Skin epidermis (tissue), 12 donors: ENCODE measurements around the gene CSMD2.

Experiments used
- H3K27ac ChIP-seq, 21 experiments: fragments of 200-600 bp; sonication (generic) in 11 of 21; one replicate each; pipeline ENCODE4 v1.5.0; 2020; ENCODE audit warnings: mild to moderate bottlenecking in 3 of 21, inconsistent platforms in 2 of 21, moderate library complexity in 2 of 21
- H3K4me3 ChIP-seq, 7 experiments: fragments of 200-600 bp; sonication (generic) in 2 of 7; one replicate each; pipeline ENCODE4 v1.5.0; 2020; ENCODE audit warnings: inconsistent platforms in 2 of 7, mild to moderate bottlenecking in 2 of 7, moderate library complexity in 1 of 7

Gene CSMD2

DNA sequence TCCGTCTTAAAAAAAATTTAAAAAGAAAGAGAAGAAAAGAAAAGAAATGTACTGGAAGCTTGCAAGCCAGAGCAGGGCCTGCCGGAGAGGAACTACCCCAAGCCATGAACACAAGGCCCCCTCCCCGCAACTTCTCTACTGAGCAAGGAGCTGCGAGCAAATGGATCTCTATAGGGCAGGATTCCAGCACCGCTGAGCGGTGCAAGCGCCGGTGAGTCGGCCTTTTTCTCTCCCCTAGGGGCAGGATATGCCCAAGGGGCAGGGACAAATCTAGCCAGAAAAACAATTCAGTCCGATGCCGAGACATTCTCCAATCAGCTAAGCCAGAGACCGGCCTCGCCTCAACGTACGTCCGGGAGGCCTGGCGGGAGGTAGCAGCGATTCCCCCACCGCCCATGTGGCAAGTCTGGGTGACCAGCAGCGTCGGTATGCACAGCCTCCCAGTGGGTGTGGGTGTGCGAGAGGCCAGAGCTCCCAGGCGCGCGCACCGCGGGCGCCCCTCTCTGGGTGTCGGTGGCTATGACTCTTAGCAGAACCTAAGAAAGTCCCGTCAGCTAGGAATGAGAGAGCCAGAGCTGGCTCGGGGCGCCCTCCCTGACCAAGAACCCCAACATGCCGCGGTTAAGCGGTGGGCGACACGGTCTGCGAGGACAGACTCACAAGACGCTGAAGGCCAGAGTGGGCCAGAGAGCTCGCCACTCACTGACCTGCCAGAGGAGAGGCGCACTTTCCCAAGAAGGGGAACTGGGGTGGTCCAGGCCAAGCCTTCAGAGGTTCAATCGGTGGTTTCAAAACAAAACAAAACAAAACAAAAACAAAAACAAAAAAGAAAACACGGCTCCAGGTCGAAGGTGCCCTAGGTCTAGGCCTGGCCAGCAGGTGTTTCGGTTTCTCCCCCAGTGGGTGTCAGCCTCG, 1.9 kb downstream of the CSMD2 start:
- Histone ChIP-seq H3K4me3 (peak overlapping the region; percentile 14 to 39 (median 30)), H3K27ac (peak overlapping the region in 1 of 21 experiments; percentile 52)

DNA sequence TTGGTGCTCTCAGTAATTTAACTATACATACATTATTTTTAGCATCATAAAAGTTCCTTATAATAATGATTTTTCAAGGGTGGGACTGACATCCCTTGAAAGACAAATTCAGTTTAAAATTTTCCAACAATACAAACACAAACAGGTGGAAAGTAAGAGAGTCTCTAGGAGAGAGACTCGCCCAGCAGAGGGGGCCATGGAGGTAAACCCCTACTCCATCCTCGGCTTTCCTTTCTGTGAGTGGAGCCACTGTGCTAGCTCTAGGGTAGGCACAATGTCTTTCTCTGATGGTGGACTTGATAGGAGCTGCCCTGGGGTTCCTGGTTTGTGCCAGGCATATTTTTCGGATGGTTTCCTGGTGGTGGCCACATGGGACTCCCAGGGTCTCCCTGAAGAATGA, 8.3 kb downstream of the CSMD2 start:
- no peak overlapping the region for H3K27ac ChIP-seq
- no peak overlapping the region for H3K4me3 ChIP-seq

DNA sequence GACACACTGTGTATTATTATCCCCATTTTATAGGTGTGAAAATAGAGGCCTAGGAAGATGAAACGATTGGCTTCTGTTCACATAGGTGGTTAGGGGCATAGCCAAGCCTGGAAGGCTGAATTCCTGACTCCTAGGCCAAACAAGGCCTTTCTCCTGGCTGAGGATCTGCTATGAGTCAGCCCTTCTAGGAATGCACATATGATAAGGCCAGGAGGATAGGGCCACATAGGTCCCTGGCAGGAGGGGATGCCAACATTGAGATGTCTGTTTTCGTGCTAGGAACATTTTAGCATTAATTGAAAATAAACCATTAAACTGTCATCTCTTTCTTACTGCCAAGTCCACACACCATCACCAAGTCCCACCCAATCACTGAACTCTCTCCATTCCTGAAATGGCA, 9.2 kb downstream of the CSMD2 start:
- Histone ChIP-seq H3K27ac (no peak overlapping the region), H3K4me3 (no peak overlapping the region)

DNA sequence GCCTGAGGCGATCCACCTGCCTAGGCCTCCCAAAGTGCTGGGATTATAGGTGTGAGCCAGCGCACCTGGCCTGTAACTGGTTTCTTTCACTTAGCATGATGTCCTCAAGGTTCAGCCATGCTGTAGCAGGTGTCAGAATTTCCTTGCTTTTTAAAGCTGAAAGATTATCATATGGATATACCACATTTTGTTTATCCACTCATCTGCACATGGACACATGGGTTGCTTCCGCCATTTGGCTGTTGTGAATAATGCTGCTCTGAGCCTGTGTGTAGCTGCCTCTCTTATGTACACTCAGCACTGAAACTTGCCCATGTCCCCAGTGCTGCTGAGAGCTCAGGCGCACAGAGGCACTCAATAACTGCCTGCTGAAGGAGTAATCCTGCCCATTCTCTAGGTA, 11.8 kb downstream of the CSMD2 start:
- no peak overlapping the region for H3K27ac ChIP-seq
- no peak overlapping the region for H3K4me3 ChIP-seq

DNA sequence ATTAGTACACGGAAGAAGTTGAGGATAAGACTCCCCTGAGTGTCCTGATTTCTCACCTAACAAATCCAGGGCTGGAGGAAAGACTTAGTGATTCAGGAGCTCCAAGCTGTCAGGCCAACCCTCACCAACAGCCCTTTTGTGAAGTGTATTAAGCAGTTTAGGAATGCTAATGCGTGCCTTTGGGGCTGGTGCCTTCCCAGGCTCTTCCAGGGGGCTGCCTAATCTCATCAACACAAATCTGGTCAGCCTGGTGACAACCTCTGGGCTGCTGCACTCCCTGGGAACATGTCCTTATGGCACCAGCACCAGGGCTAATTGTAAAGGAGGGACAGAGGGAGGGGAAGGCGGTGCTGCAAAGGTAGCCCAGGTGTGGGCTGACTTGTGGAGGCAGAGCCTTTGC, 15.5 kb downstream of the CSMD2 start:
- H3K4me3 ChIP-seq = no peak overlapping the region
- H3K27ac ChIP-seq = no peak overlapping the region

DNA sequence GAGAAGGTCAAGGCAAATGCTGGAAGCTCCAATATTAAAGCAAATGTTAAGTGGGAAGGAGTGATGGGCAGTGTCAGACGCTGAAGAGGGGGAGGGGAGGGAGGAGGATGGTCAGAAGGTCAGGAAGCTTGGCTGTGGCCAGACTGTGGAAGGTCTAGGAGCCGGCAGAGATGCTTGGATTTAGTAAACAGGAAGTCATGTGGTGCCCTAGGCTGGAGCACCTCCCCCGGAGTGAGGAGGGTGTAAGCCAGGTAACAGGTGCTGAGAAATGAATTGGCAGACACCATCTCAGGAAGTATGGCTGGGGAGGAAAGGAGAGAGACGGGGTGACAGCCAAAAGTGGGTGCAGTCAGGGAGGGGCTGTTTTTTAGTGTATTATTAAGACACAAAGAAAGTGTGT, 17.7 kb downstream of the CSMD2 start:
- Histone ChIP-seq H3K27ac (no peak overlapping the region), H3K4me3 (no peak overlapping the region)

DNA sequence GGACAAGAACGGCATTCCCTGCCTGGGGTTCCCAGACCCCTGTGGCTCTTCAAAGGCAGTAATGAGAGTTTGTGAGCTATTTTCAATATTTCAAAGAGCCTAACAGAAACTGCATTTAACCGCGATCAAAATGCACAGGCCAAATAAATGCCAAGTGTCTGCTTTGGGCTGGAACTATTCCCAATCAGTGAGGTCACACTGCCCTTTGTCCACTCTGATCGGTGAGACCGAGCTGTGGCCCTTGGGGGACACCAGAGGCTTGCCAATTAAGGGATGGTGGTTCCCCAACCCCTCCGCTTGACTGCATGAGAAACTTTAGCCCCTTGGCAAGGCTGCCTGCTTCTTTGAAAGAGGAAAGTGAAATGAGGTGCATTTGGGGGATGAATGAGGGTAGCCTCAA, 20.3 kb downstream of the CSMD2 start:
- Histone ChIP-seq H3K27ac (no peak overlapping the region), H3K4me3 (no peak overlapping the region)

DNA sequence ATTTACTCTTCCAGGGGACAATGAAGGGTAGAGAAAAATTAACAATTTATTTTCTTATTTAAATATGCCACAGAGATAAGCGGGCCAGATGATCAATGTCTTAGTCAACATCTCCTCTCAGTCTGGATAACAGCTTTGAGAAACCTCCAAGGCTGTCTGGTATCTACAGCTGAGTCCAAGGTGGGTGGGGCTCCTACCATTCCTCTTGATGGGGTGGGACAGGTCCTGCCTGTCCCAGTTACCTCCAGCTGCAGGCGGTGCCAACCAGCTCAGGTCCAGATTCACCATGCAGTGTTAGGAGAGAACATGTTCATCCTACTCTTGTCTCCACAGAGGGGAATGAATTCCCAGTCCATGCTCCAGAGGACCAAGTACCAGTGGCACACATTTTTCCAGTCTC, 21.1 kb downstream of the CSMD2 start:
- Histone ChIP-seq H3K4me3 (no peak overlapping the region), H3K27ac (no peak overlapping the region)

DNA sequence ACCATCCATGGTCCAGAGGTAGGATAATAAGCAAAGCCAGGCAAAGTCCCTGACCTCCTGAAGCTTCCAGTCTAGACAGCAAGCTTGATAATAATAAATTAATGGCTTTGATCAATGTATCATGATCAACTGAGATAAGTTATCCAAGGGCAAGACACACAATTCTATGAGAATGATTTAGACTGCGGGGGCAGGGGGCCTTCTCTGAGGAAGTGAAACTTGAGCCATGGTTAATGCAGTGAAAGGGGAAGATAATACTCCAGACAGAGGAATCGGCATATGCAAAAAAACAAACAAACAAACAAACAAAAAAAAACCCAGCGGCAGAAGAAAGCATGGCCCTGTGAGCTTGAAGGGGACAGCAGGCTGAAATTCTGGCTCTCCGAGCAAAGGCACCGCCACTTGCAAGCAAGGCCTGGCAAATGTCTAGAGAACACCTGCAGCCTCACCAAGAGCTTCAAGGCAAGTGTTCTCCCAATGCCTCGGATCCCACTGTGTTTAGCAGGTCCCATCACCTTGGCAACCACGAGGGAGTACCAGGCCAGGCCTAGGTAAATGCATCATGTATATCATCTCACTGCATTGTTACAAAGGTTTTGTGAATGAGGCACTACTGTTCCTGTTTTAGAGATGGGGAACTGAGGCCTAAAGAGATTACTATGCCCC, 24.9 kb downstream of the CSMD2 start:
- H3K27ac ChIP-seq = no peak overlapping the region
- H3K4me3 ChIP-seq = no peak overlapping the region

DNA sequence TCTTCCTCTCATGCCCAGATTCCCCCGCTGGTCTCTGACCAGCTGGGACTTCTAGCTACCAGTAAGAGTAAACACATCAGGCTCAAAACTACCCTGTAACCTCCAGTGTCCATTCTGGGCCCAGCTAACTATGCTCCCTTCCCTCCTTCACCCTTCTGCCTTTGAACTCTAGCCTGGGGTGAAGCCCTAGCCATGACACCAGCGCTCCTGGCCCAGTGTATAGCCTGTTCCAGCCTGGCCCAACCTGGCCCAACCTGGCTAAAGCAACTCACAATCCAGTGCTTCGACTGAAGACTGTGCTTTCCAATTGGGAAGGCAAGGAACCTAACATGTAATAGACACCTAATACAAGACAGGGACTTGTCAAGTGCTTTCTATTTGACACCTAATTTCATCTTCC, 27.6 kb downstream of the CSMD2 start:
- no peak overlapping the region for H3K27ac ChIP-seq

DNA sequence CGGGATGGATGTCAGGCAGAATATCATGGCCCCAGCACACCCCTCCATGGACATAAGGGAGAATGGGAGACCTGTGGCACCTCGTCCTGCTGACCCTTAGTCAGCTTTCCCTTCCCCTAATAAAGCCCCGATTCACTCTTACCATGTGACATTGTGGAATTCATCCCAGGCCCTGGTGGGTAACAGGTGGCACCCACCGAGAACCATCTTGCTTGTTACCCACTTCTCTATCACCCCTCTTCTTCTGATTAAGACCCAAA, 32.9 kb downstream of the CSMD2 start:
- H3K27ac ChIP-seq = no peak overlapping the region
- H3K4me3 ChIP-seq = no peak overlapping the region

More for the DNA sequence above, 27.6 kb downstream of the CSMD2 start:
- H3K4me3 ChIP-seq = no peak overlapping the region

DNA sequence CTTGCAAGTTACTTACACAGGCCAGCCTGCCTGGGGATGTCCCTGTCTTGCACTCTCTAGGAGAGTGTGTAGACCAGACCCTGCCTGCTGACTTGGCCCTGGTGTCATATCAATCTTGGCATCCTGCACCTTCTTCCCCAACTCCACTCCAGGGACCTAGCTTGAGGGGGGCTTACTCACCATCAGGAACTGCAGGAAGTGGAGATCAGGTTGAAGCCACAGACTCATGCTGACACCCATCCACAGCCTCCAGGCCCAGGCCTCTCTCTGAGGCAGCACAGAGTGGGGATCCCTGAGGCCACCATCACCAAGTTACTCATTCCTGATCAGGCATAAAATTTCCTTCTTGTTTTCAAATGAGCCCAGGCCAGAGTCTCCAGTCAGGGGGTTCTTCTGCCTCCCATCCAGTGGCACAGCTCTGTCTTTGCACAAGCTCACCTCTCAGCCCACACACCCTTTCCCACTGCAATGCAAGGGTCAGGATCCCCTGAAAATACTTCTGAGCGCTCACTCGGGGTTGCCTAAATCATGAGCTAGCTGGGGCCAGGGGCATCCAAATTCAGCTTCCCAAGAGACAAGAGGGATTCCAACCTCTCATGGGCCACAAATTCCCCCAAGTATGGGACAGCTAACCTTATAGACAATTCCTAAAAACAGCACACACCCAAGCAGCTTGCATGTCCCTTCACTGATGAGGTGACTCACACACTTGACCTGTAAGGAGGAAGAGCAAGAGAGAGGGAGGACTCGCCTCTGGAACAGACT, 33.5 kb downstream of the CSMD2 start:
- Histone ChIP-seq H3K4me3 (no peak overlapping the region), H3K27ac (no peak overlapping the region)

DNA sequence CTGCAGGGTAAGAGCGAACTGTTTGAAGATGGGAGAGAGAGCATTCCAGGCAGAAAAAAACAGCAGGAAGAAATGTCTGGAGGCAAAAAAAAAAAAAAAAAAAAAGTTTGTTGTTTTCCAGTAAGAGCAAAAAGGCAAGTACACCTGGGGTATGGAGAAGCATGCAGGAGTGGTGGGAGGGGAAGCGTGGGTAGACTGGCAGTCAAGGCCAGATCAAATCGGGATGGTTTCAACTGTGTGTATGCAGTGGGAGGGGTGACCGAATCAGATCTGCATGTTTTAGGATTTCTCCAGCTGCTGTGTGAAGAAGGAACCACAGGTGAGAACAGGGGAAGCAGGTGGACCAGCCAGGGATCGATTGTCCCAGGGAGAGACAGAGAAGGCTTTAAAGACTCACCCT, 34.7 kb downstream of the CSMD2 start:
- Histone ChIP-seq H3K27ac (no peak overlapping the region), H3K4me3 (no peak overlapping the region)

DNA sequence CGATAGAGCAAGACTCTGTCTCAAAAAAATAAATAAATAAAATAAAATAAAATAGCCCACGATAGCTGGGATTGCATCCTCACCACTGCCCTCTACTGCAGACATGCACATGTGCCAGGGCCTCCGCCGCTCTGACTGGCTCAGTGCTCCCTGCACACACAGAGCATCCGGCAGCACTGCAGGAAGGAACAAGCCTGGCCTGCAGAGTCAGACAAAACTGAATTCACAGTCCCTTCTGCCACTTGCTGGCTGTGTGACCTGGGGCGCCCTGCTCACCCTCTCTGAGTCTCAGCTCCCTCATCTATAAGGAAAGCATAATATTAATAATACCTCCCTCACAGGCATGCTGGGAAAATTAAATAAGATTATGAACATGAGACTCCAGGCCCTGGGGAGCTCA, 35.4 kb downstream of the CSMD2 start:
- H3K4me3 ChIP-seq = no peak overlapping the region
- H3K27ac ChIP-seq = no peak overlapping the region

DNA sequence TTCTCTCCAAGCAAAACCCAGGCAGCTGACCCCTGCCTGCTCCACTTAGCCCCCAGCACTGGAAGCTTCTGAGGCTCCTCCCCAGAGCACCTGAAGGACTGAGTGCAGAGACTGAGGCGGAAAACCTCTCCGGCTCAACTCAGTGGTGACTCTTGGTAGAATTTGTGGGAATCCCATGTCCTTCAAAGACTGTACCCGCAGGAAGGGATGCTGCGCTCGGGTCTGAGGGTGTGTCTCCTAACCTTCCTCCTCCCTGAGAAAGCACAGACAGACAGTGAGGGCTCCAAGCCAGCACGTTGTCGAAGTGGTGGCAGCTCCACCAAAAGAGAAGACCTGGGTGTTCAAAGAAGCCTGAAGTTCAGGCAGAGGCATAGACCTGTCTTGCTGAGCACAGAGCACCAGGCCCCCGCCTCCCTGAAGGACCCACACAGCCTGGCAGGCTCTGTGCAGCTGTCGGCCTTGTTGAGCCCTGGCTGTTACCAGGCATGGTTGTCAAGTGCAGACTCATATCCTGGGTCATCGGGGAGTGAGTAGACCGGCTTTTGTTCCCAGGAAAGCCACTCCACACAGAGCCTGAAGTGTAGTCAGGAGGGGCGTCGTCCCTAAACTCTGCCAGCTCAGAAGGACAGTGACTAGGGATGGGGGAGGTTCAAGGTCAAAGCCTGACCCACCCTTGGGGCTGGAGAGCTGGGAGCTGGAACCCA, 36.7 kb downstream of the CSMD2 start:
- H3K4me3 ChIP-seq = no peak overlapping the region

DNA sequence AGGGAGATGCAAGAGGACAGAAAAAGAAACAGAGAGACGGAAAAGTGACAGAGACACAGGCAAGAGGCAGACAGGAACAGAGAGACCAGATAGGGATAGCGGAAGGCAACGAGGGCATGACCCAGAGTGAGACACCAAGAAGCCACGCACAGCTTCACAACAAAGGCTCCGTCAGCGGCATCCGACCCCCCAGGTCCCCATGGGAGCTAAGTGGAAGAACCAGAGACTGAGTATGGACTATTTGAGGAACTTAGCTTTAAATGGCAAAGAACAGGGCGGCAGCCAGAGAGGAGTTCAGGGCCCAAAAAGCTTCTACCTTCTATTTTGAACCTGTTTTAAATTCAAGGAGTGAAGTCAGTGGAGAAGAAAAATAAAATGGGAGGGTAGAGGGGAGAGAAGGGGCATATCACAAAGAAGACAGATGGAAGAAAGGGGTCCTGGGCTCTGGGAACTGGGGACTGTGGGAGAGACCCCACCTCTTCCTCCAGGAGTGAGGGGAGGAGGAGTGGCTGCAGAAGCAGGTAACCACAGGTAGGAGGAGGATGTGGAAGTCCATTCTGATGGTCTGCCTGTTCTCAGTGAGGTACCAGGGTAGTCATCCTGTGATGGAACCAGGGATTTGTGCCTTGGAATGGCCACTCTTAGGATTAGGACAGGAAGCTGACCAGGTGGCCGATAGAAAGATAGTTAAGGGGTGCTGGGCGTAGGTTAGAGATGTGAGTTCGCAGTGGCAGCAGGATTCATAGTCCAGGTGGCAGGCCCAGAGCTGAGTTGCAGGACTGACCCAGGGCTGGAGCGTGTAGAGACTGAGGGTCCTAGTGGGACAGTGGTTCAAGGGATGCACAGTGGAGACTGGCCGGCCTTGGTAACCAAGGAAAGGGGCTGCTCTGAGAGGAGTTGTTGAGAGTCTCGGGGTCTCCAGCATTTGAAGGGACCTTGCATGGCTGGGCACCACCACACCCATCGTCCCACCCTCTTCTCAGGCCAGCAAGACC, 37.7 kb downstream of the CSMD2 start:
- Histone ChIP-seq H3K27ac (no peak overlapping the region), H3K4me3 (no peak overlapping the region)

More for the DNA sequence above, 36.7 kb downstream of the CSMD2 start:
- no peak overlapping the region for H3K27ac ChIP-seq

DNA sequence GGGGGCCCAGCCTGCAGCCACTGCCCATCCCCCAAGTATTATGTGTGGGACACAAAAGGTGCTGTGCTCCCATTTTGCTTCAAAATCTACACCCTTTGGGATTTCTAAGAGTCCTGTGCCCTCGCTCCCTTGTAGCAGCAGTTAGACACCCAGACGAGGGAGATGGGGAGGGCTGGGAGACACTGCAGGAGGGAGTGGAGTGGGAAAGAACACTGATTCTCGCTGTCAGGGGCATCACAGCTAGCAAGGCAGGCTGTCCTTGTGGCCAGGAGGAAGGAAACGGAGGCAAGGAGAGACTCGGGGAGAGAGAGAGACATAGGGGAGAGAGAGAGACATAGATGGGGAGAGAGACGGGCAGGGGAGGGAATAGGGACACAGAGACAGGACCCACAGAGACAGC, 38.5 kb downstream of the CSMD2 start:
- H3K27ac ChIP-seq = no peak overlapping the region
- H3K4me3 ChIP-seq = no peak overlapping the region

DNA sequence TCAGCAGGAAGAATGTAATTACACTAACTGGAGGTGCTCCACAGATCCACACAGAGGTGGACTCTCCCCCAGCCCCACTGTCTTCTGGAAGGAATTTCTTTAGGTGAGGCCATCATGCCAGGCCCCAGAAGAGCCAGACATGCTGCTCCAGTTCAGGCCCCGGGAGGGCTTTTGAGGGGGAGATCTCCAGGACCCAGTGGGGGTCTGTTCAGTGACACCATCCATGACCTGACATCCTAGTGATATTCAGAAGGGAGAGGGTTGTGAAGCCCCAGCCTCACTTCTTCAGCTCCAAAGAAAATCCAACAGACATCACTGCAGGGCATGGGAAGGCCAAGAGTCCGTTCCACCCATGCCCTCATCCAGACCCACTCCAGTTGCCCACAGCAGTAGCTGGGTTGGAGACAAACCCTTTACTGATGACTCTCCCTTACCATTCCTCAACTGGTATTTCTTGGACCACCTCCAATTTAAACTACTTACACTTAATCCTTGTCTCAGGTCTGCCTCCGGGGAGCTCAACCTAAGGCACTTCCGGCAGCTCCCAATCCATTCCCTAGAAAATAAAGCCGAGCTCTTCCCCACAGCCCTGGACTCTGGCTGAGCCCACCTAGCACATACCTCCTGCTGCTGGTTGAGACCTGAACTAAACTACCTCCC, 39.2 kb downstream of the CSMD2 start:
- Histone ChIP-seq H3K27ac (no peak overlapping the region), H3K4me3 (no peak overlapping the region)
